A549 (cell line): Measurements from ENCODE around the gene PAX8. TPM values are rescaled to one million over a fixed set of nuclear protein-coding genes. Genes with fewer than 3 reads are reported as not detected.

Experiments
- ATAC-seq, 2 experiments: fragments of 200-7000 bp in 1 of 2; fragments of >200 bp in 1 of 2; cut with Nextera tagmentation in 1 of 2; cut with Tn5 transposase in 1 of 2; 3 replicates each; pipeline versions ENCODE4 v1.8.0 to v1.9.1; 2018 to 2020; ENCODE audit warnings: mild to moderate bottlenecking in 1 of 2, moderate library complexity in 1 of 2
- CTCF ChIA-PET: fragments of 300-600 bp; sonication (Branson Sonifier 250); formaldehyde crosslinking; extraction: SDS; loops from one replicate; lab custom pipeline; 2021; ENCODE audit warnings: antibody characterized with exemption, inconsistent platforms; lab: Yijun Ruan, JAX
- POLR2A ChIA-PET: fragments of 350-600 bp; formaldehyde crosslinking; extraction: SDS; loops from one replicate; lab custom pipeline; 2021; ENCODE audit warnings: antibody characterized with exemption, inconsistent platforms; lab: Yijun Ruan, JAX
- DNase-seq, 2 experiments: peaks; one replicate each; pipeline versions ENCODE4 v3.0.0 to v3.0.0-alpha.2; 2011 to 2016; ENCODE audit warnings: low read depth in 1 of 2, low spot score in 1 of 2
- FAIRE-seq: peaks from 2 replicates; lab custom pipeline; 2011; peaks lifted over from hg19 to GRCh38; lab: Jason Lieb, UNC
- H3K27ac ChIP-seq, 2 experiments: fragments of >200 bp; sonication (Bioruptor Twin); formaldehyde crosslinking; 3 replicates each; pipeline ENCODE4 v1.5.1; 2016 to 2017
- H3K4me1 ChIP-seq: fragments of >200 bp; sonication (Bioruptor Twin); formaldehyde crosslinking; 3 replicates; pipeline ENCODE4 v1.6.1; 2016
- H3K4me2 ChIP-seq: fragments of >200 bp; sonication (Bioruptor Twin); formaldehyde crosslinking; 3 replicates; pipeline ENCODE4 v1.6.1; 2016
- H3K4me3 ChIP-seq: fragments of >200 bp; sonication (Bioruptor Twin); formaldehyde crosslinking; 3 replicates; pipeline ENCODE4 v1.5.1; 2016
- H3K9me3 ChIP-seq: fragments of >200 bp; sonication (Bioruptor Twin); formaldehyde crosslinking; 3 replicates; pipeline ENCODE4 v1.6.1; 2016
- BHLHE40 ChIP-seq: IDR thresholded peaks from 2 replicates; pipeline ENCODE4 v1.6.1; 2012; ENCODE audit warnings: low read depth, low read length, inconsistent platforms
- CEBPB ChIP-seq, 2 experiments: fragments of >200 bp in 1 of 2; sonication (Bioruptor Twin) in 1 of 2; formaldehyde crosslinking in 1 of 2; IDR thresholded peaks; 2 replicates each; pipeline ENCODE4 v1.6.1; 2012 to 2016
- EP300 ChIP-seq, 2 experiments: fragments of >200 bp; sonication (Bioruptor Twin); formaldehyde crosslinking; IDR thresholded peaks; 2 replicates in 1 of 2; 3 replicates in 1 of 2; pipeline ENCODE4 v1.6.1; 2016 to 2017
- ESRRA ChIP-seq: fragments of 150-350 bp; IDR thresholded peaks from 2 replicates; pipeline ENCODE4 v1.6.1; 2014; ENCODE audit warnings: mild to moderate bottlenecking, low read length, borderline replicate concordance
- FOSL2 ChIP-seq, 2 experiments: fragments of 450-650 bp in 1 of 2; fragments of >200 bp in 1 of 2; sonication (Bioruptor Twin) in 1 of 2; formaldehyde crosslinking; IDR thresholded peaks; 2 replicates each; pipeline versions ENCODE4 v1.5.0 to v1.6.1; 2016 to 2020; ENCODE audit warnings: mild to moderate bottlenecking in 1 of 2, moderate library complexity in 1 of 2
- GATA3 ChIP-seq: IDR thresholded peaks from 2 replicates; pipeline ENCODE4 v1.6.1; 2012; ENCODE audit warnings: borderline replicate concordance
- HOXA7 ChIP-seq: fragments of 250-450 bp; sonication (Bioruptor Pico); IDR thresholded peaks from 2 replicates; pipeline ENCODE4 v1.5.0; 2020; ENCODE audit warnings: mild to moderate bottlenecking, moderate library complexity
- HOXB13 ChIP-seq: fragments of 250-450 bp; sonication (Bioruptor Pico); IDR thresholded peaks from 2 replicates; pipeline ENCODE4 v1.5.0; 2020; ENCODE audit warnings: low read depth, mild to moderate bottlenecking, moderate library complexity
- HOXB5 ChIP-seq: fragments of 250-450 bp; sonication (Bioruptor Pico); IDR thresholded peaks from 2 replicates; pipeline ENCODE4 v1.5.0; 2020; ENCODE audit warnings: mild to moderate bottlenecking, moderate library complexity
- MAFK ChIP-seq: fragments of 450-650 bp; IDR thresholded peaks from 2 replicates; pipeline ENCODE4 v1.6.1; 2014; ENCODE audit not compliant: partially characterized antibody
- MAZ ChIP-seq: fragments of 150-350 bp; IDR thresholded peaks from 2 replicates; pipeline ENCODE4 v1.6.1; 2014; ENCODE audit warnings: antibody characterized with exemption, low read depth, low read length, borderline replicate concordance
- NR3C1 ChIP-seq: fragments of >200 bp; sonication (Bioruptor Twin); formaldehyde crosslinking; IDR thresholded peaks from 3 replicates; pipeline ENCODE4 v1.6.1; 2017
- POLR2A ChIP-seq: IDR thresholded peaks from 2 replicates; pipeline ENCODE4 v1.6.1; 2012; ENCODE audit warnings: mild to moderate bottlenecking, low read length
- RAD21 ChIP-seq, 2 experiments: fragments of >200 bp in 1 of 2; sonication (Bioruptor Twin) in 1 of 2; formaldehyde crosslinking in 1 of 2; IDR thresholded peaks in 1 of 2; conservative IDR thresholded peaks in 1 of 2; 2 replicates in 1 of 2; 3 replicates in 1 of 2; pipeline ENCODE4 v1.6.1; 2012 to 2018; ENCODE audit warnings: inconsistent platforms in 1 of 2
- RCOR1 ChIP-seq: fragments of 150-350 bp; IDR thresholded peaks from 2 replicates; pipeline ENCODE4 v1.6.1; 2014; ENCODE audit warnings: antibody characterized with exemption, low read length, low read depth
- RFX5 ChIP-seq: fragments of 450-650 bp; IDR thresholded peaks from 2 replicates; pipeline ENCODE4 v1.7.1; 2014; ENCODE audit warnings: antibody characterized with exemption, mild to moderate bottlenecking, moderate library complexity
- SMC3 ChIP-seq: fragments of >200 bp; sonication (Bioruptor Twin); formaldehyde crosslinking; IDR thresholded peaks from 3 replicates; pipeline ENCODE4 v1.6.1; 2018; ENCODE audit warnings: inconsistent platforms
- SREBF2 ChIP-seq: fragments of 450-650 bp; IDR thresholded peaks from 2 replicates; pipeline ENCODE4 v1.6.1; 2014; ENCODE audit warnings: mild to moderate bottlenecking, moderate library complexity
- TFCP2L1 ChIP-seq: fragments of 250-450 bp; sonication (Bioruptor Pico); IDR thresholded peaks from 2 replicates; pipeline ENCODE4 v1.5.0; 2021; ENCODE audit warnings: mild to moderate bottlenecking
- ZFP36 ChIP-seq: fragments of 450-650 bp; IDR thresholded peaks from 2 replicates; pipeline ENCODE4 v1.6.1; 2014; ENCODE audit warnings: borderline replicate concordance; ENCODE audit not compliant: partially characterized antibody
- ZSCAN20 ChIP-seq: fragments of 250-450 bp; sonication (Bioruptor Pico); IDR thresholded peaks from 2 replicates; pipeline ENCODE4 v1.8.0; 2022; ENCODE audit warnings: mild to moderate bottlenecking, moderate library complexity
- WGBS: methylation state at CpG from one replicate; pipeline ENCODE4 v1.1.6; 2017; ENCODE audit errors: missing lambda C conversion rate; 5-methylcytosine and 5-hydroxymethylcytosine counted together
- polyA plus RNA-seq, 4 experiments: library from polyadenylated mRNA; depleted of rRNA in 3 of 4; stranded (reverse); fragments of >200 nt; fragmentation: RNase III in 1 of 4; extraction: RNeasy Plus Mini Kit Qiagen cat#74134 plus additional on column Dnase treatment in 1 of 4; gene quantifications; 2 replicates in 3 of 4; 3 replicates in 1 of 4; pipeline ENCODE4 v1.2.3, GENCODE V29; 2011 to 2017
- TF ChIP-seq, protein P1 (sequence below): fragments of 450-650 bp; IDR thresholded peaks from 2 replicates; pipeline ENCODE4 v1.6.1; 2014; ENCODE audit warnings: antibody characterized with exemption
- TF ChIP-seq, protein P2 (sequence below): IDR thresholded peaks from 2 replicates; pipeline ENCODE4 v1.6.1; 2012
- TF ChIP-seq, protein P3 (sequence below): IDR thresholded peaks from 2 replicates; pipeline ENCODE4 v1.6.1; 2012; ENCODE audit warnings: low read depth, borderline replicate concordance
- TF ChIP-seq, protein P4 (sequence below): fragments of 250-450 bp; sonication (Bioruptor Pico); IDR thresholded peaks from 2 replicates; pipeline ENCODE4 v1.5.0; 2020; ENCODE audit warnings: low read depth, mild to moderate bottlenecking, moderate library complexity
- TF ChIP-seq, protein P5 (sequence below): IDR thresholded peaks from 2 replicates; pipeline ENCODE4 v1.6.1; 2012

The PAX8 gene
- polyA plus RNA-seq, 2 of the 4 experiments (the other 2 are of a cell fraction) = 0.71 to 0.81 TPM

DNA sequence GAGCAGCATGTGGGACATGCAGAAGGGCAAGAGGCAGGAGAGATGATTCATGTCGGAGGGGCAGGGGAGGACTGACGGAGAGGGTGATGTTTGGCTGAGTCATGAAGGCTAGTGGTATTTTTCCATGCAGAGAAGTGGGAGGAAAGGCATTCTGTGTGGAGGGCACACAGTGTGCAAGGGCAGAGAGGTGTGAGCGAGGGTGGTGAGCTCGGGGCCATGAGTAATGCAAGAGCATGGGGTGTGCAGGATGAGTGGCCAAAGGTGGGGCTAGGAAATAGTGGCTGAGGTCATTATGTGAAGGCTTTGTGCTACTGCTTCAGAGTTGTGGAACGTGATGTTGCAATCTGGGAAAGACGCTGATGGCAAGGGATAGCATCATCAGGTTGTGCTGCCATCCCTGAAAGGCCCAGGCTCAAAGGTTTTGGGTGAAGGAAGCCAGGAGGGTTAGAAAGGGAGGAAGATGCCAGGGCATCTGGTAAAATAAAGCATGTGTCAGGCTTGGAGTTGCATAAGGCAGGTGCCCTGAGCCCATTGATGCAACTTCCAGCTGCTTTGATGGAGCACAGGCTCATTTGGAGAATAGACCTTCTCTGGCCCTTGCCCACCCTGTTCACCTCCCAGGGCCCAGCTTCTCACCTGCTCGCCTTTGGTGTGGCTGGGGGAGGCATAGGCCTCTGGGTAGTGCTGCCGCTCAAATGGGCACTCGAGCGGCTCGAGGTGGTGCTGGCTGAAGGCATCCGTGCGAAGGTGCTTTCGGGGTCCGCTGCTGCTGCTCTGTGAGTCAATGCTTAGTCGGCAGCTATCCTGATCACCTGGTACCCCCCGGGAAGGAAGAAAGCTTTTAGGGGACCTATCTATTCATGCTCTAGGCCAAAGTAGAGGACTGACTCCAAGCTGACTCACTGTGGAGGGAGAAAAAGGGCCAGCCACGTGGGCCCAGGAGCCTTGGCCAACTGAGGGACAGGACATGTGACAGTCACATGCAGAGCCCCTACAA, 37.5 kb downstream of the PAX8 start (continued):
- TF ChIP-seq MAZ (0 out of 2 replicates have a peak, but pooled peaks have one; percentile 60), RAD21 (conservative IDR thresholded peaks at IDR 0.05 in 1 of 2, IDR thresholded peaks at IDR 0.05 in 1 of 2) (peak; percentile 29 to 58; a peak in 3 of 5 replicates), ESRRA (no peak), POLR2A (no peak), ZFP36 (no peak), ZSCAN20 (CRISPR knock-in tag) (no peak), HOXB13 (CRISPR knock-in tag) (0 out of 2 replicates have a peak, but pooled peaks have one; percentile 80), RFX5 (no peak)
- TF ChIP-seq, protein P1, sequence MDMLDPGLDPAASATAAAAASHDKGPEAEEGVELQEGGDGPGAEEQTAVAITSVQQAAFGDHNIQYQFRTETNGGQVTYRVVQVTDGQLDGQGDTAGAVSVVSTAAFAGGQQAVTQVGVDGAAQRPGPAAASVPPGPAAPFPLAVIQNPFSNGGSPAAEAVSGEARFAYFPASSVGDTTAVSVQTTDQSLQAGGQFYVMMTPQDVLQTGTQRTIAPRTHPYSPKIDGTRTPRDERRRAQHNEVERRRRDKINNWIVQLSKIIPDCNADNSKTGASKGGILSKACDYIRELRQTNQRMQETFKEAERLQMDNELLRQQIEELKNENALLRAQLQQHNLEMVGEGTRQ = peak; percentile 68
- TF ChIP-seq, protein P2, sequence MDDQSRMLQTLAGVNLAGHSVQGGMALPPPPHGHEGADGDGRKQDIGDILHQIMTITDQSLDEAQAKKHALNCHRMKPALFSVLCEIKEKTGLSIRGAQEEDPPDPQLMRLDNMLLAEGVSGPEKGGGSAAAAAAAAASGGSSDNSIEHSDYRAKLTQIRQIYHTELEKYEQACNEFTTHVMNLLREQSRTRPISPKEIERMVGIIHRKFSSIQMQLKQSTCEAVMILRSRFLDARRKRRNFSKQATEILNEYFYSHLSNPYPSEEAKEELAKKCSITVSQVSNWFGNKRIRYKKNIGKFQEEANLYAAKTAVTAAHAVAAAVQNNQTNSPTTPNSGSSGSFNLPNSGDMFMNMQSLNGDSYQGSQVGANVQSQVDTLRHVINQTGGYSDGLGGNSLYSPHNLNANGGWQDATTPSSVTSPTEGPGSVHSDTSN = peak; percentile 53
- TF ChIP-seq, protein P3, sequence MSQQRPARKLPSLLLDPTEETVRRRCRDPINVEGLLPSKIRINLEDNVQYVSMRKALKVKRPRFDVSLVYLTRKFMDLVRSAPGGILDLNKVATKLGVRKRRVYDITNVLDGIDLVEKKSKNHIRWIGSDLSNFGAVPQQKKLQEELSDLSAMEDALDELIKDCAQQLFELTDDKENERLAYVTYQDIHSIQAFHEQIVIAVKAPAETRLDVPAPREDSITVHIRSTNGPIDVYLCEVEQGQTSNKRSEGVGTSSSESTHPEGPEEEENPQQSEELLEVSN = peak; percentile 61

DNA sequence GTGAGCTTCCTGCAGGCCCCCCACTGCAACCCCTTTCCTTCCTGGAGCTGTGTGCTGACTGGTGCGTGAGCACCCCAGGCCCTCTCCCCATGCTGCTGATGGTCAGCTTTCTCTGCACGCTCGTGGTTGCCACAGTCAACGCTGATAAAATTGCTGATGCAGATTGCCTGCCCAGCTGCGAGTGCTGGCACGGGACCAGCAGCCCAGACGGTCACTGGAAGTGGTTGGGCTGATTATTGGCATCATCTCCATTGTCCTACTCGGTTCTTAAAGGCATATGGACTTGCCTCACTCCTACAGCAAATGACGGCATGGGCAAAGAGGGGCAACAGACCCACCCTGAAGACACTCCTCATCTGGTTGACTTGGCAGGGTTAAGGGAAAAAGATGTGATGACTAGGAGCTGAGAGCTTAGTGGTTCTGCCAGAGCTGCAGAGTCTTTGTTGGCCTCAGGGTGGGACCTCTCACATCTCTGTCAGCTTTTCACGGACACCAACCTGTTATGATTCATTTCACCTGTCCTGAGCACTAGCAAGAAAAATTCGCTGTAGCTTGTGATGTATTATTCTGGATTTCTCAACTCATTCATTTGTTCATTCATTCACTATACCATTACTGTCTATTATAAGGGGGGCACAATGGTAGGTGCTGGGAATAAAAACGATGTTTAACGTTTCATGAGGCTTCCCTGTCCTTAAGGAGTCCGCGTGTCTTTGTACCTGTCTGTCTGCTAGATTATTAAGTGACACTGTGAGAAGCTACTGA, 38.4 kb downstream of the PAX8 start:
- FAIRE-seq = no peak
- H3K4me2 ChIP-seq = peak overlapping the region; percentile 77
- H3K27ac ChIP-seq = peak overlapping the region; percentile 97 to 98
- ChIA-PET CTCF (interaction anchor here (1.0 to 13.6 kb wide), 17 partner anchors 8 to 150 kb away, joined by 3 to 119 read pairs (median 4); no protein-coding TSS in a partner anchor), POLR2A (interaction anchor here (1.0 to 2.5 kb wide), 9 partner anchors 10 to 85 kb away, joined by 3 to 13 read pairs (median 5); no protein-coding TSS in a partner anchor)
- ATAC-seq = peak; percentile 69
- H3K9me3 ChIP-seq = no peaks in the 10 kb centered on the region
- 2% methylated on average over 14 of the region's 15 CpGs for WGBS
- 0 out of 3 replicates have a peak overlapping the region, but pooled peaks have one; percentile 1 for H3K4me3 ChIP-seq
- peaks cover 50% of the 10 kb centered on the region for H3K4me1 ChIP-seq
- TF ChIP-seq, protein P4, sequence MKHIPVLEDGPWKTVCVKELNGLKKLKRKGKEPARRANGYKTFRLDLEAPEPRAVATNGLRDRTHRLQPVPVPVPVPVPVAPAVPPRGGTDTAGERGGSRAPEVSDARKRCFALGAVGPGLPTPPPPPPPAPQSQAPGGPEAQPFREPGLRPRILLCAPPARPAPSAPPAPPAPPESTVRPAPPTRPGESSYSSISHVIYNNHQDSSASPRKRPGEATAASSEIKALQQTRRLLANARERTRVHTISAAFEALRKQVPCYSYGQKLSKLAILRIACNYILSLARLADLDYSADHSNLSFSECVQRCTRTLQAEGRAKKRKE (CRISPR knock-in tag) = 0 out of 2 replicates have a peak, but pooled peaks have one; percentile 45
- TF ChIP-seq NR3C1 (no peak), SMC3 (peak; percentile 30; the same call in 1 of the 3 replicates), BHLHE40 (peak; percentile 38; the same call in 1 of the 2 replicates), EP300 (IDR thresholded peaks at IDR 0.05) (peak; percentile 14 to 49; a peak in 3 of 5 replicates), TFCP2L1 (no peak), MAFK (peak; percentile 98), HOXB13 (CRISPR knock-in tag) (0 out of 2 replicates have a peak, but pooled peaks have one; percentile 78), FOSL2 (IDR thresholded peaks at IDR 0.05) (no peak), FOSL2 (CRISPR knock-in tag; IDR thresholded peaks at IDR 0.05) (no peak; the same call in 1 of the 2 replicates), HOXA7 (CRISPR knock-in tag) (peak; percentile 81; the same call in 1 of the 2 replicates), HOXB5 (CRISPR knock-in tag) (peak; percentile 38; the same call in 1 of the 2 replicates), RCOR1 (no peak), GATA3 (peak; percentile 36; the same call in 1 of the 2 replicates), RFX5 (no peak), SREBF2 (no peak), CEBPB (IDR thresholded peaks at IDR 0.05) (peak in 1 of 2 experiments; percentile 58; a peak in 1 of 4 replicates)
- TF ChIP-seq, protein P5, sequence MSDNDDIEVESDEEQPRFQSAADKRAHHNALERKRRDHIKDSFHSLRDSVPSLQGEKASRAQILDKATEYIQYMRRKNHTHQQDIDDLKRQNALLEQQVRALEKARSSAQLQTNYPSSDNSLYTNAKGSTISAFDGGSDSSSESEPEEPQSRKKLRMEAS = peak; percentile 38; the same call in 1 of the 2 replicates
- TF ChIP-seq, protein P2 = peak; percentile 83
- TF ChIP-seq, protein P1 = no peak
- peak; percentile 74 to 87 for DNase-seq
